B cell (primary cell): ENCODE results near the gene TSFM. TPM values are rescaled to one million over a fixed set of nuclear protein-coding genes. Genes with fewer than 3 reads are reported as not detected.

Experiments used
- ATAC-seq: fragments of 200-7000 bp; cut with Tn5 transposase; one replicate; pipeline ENCODE4 v1.10.0; 2021; ENCODE audit warnings: low read depth, mild to moderate bottlenecking, moderate number of reproducible peaks, moderate library complexity
- CTCF ChIA-PET: fragments of 350-600 bp; sonication (Branson Sonifier 250); formaldehyde crosslinking; loops from one replicate; lab custom pipeline; 2021; ENCODE audit warnings: antibody characterized with exemption, inconsistent platforms; lab: Charles Lee
- POLR2A ChIA-PET: fragments of 350-600 bp; sonication (Branson Sonifier 250); formaldehyde crosslinking; loops from one replicate; lab custom pipeline; 2021; ENCODE audit warnings: antibody characterized with exemption; lab: Charles Lee
- DNase-seq: peaks from one replicate; pipeline ENCODE4 v3.0.0; 2013
- H2AFZ ChIP-seq: 2 replicates; pipeline ENCODE4 v1.6.1; 2012; ENCODE audit warnings: mild to moderate bottlenecking, low read depth, low read length; ENCODE audit not compliant: insufficient read depth, poor library complexity, severe bottlenecking
- H3K27ac ChIP-seq, 2 donors: 1 replicate in 1 of 2; 2 replicates in 1 of 2; pipeline ENCODE4 v1.5.1; 2012 to 2013; ENCODE audit warnings: low read length in 2 of 2, mild to moderate bottlenecking in 2 of 2, moderate library complexity in 1 of 2
- H3K27me3 ChIP-seq, 4 experiments: fragments of 200-600 bp in 1 of 4; sonication (generic) in 1 of 4; replicated peaks in 1 of 4; 1 replicate in 2 of 4; 2 replicates in 2 of 4; pipeline versions ENCODE4 v1.6.1 to v1.7.0; 2013 to 2016; ENCODE audit warnings: low read length in 3 of 4, mild to moderate bottlenecking in 2 of 4, mixed read lengths in 1 of 4, moderate library complexity in 1 of 4; ENCODE audit not compliant: insufficient read depth in 4 of 4, control insufficient read depth in 3 of 4; ENCODE audit errors: control extremely low read depth in 1 of 4
- H3K36me3 ChIP-seq, 2 experiments: replicated peaks in 1 of 2; 1 replicate in 1 of 2; 2 replicates in 1 of 2; pipeline versions ENCODE4 v1.6.1 to v1.7.1; 2013; ENCODE audit warnings: low read length in 1 of 2; ENCODE audit not compliant: insufficient read depth in 2 of 2, control insufficient read depth in 1 of 2; ENCODE audit errors: control extremely low read depth in 1 of 2, extremely low read depth in 1 of 2
- H3K4me1 ChIP-seq, 2 donors: fragments of 200-600 bp in 1 of 2; sonication (generic) in 1 of 2; 1 replicate in 1 of 2; 2 replicates in 1 of 2; pipeline versions ENCODE4 v1.5.1 to v1.6.1; 2013 to 2017; ENCODE audit warnings: low read length in 2 of 2; ENCODE audit not compliant: control insufficient read depth in 2 of 2, insufficient read depth in 2 of 2
- H3K4me2 ChIP-seq: replicated peaks from 2 replicates; pipeline ENCODE3; 2012; ENCODE audit warnings: mild to moderate bottlenecking, low read depth, low read length; ENCODE audit not compliant: poor library complexity, severe bottlenecking
- H3K4me3 ChIP-seq, 5 experiments: fragments of 200-600 bp in 1 of 5; sonication (generic) in 1 of 5; 1 replicate in 3 of 5; 2 replicates in 2 of 5; pipeline versions ENCODE4 v1.5.1 to v1.7.0; 2011 to 2016; ENCODE audit warnings: low read length in 4 of 5, mild to moderate bottlenecking in 4 of 5, low read depth in 2 of 5, control low read depth in 1 of 5, moderate library complexity in 1 of 5; ENCODE audit not compliant: insufficient read depth in 1 of 5; ENCODE audit errors: control extremely low read depth in 1 of 5, extremely low read depth in 1 of 5
- H3K79me2 ChIP-seq: fragments of 200-600 bp; sonication (generic); one replicate; pipeline ENCODE4 v1.6.0; 2016; ENCODE audit warnings: low read length; ENCODE audit not compliant: control insufficient read depth, insufficient read depth
- H3K9ac ChIP-seq: fragments of 200-600 bp; sonication (generic); 2 replicates; pipeline ENCODE4 v1.6.1; 2017; ENCODE audit warnings: mild to moderate bottlenecking, low read length, moderate library complexity
- H3K9me3 ChIP-seq, 3 donors: one replicate each; pipeline versions ENCODE4 v1.6.1 to v1.7.1; 2013; ENCODE audit warnings: low read length in 2 of 3; ENCODE audit not compliant: control insufficient read depth in 2 of 3, insufficient read depth in 1 of 3; ENCODE audit errors: control extremely low read depth in 1 of 3
- H4K20me1 ChIP-seq: 2 replicates; pipeline ENCODE4 v1.6.0; 2012; ENCODE audit warnings: mild to moderate bottlenecking, low read length; ENCODE audit not compliant: insufficient read depth, control insufficient read depth, poor library complexity, severe bottlenecking
- H3K27ac Mint-ChIP-seq: one replicate; pipeline ENCODE4 v1.8.0; 2021; ENCODE audit warnings: mixed read lengths
- H3K27me3 Mint-ChIP-seq: one replicate; pipeline ENCODE4 v1.8.0; 2021; ENCODE audit warnings: mixed read lengths
- H3K4me1 Mint-ChIP-seq: one replicate; pipeline ENCODE4 v1.8.0; 2021; ENCODE audit warnings: mixed read lengths
- H3K4me3 Mint-ChIP-seq: one replicate; pipeline ENCODE4 v1.8.0; 2021; ENCODE audit warnings: mixed read lengths
- H3K9me3 Mint-ChIP-seq: one replicate; pipeline ENCODE4 v1.8.0; 2022; ENCODE audit warnings: mixed read lengths; ENCODE audit not compliant: insufficient read depth
- CTCF ChIP-seq: fragments of 200-600 bp; IDR thresholded peaks from one replicate; pipeline ENCODE4 v1.8.0; 2022; ENCODE audit warnings: antibody characterized with exemption, mild to moderate bottlenecking
- EZH2 ChIP-seq: IDR thresholded peaks from 2 replicates; pipeline ENCODE4 v1.6.1; 2012; ENCODE audit warnings: borderline replicate concordance, low read depth, mild to moderate bottlenecking, moderate library complexity, low read length; ENCODE audit not compliant: insufficient read depth, poor library complexity, severe bottlenecking
- WGBS: methylation state at CpG from one replicate; pipeline ENCODE4 v1.1.5; 2013; ENCODE audit warnings: missing lambda C conversion rate; ENCODE audit not compliant: insufficient coverage; 5-methylcytosine and 5-hydroxymethylcytosine counted together
- intact Hi-C: fragments of 100-400 bp; cut with micrococcal nuclease; formaldehyde crosslinking; loops from one replicate; pipeline ENCODE4 v1.10.0; 2022
- polyA plus RNA-seq: library from polyadenylated mRNA; depleted of rRNA; stranded (reverse); fragments of >200 nt; gene quantifications from 2 replicates; pipeline ENCODE4 v1.2.3, GENCODE V29; 2012
- total RNA-seq, 2 donors: library from RNA; stranded (reverse); fragments of 120-200 nt in 1 of 2; gene quantifications; 1 replicate in 1 of 2; 2 replicates in 1 of 2; pipeline versions ENCODE4 v1.2.3 to v1.2.4, GENCODE V29; 2013 to 2022

Gene TSFM
- total and polyA plus RNA-seq, 2 donors (not counting 1 experiment from before 2014, with no cell fraction given), result 5.6 to 20.9 TPM

- DNase-seq (peak; percentile 47), ATAC-seq (peak; percentile 22)
- peak overlapping the region; percentile 64 for H3K9ac ChIP-seq
- H3K9me3 ChIP-seq, result peaks cover 0 to 13% (median 0%) of the 10 kb centered on the region in 3 donors
- peaks cover 30% of the 10 kb centered on the region for H4K20me1 ChIP-seq
- H3K27me3 Mint-ChIP-seq, result peaks cover 24% of the 10 kb centered on the region
- POLR2A ChIA-PET, result interaction anchor here (0.6 to 1.1 kb wide), 2 partner anchors 10 to 269 kb away, joined by 4 read pairs; no protein-coding TSS in a partner anchor
- peaks cover 0 to 8% of the 10 kb centered on the region in 2 experiments for H3K36me3 ChIP-seq
- H3K9me3 Mint-ChIP-seq, result no peaks in the 10 kb centered on the region
- H3K79me2 ChIP-seq, result peaks cover 30% of the 10 kb centered on the region
- H3K4me1 Mint-ChIP-seq, result peaks cover 33% of the 10 kb centered on the region
- H3K27ac ChIP-seq, result no peak overlapping the region
- TF ChIP-seq CTCF (no peak), EZH2 (no peak)
- peak overlapping the region; percentile 87 for H3K4me2 ChIP-seq
- CTCF ChIA-PET, result interaction anchor here (0.5 to 3.0 kb wide), 9 partner anchors 9 to 139 kb away, joined by 3 to 37 read pairs (median 4); partner anchors contain the start of genes CDK4 and TSFM
- H3K4me3 Mint-ChIP-seq, result peak overlapping the region; percentile 93
- no peak overlapping the region for H3K27ac Mint-ChIP-seq
- H2AFZ ChIP-seq, result peak overlapping the region; percentile 77
- peaks cover 29 to 32% of the 10 kb centered on the region in 2 donors for H3K4me1 ChIP-seq
- intact Hi-C loops, result loop anchor here (1.0 kb wide), 1 partner anchor 10 kb away; no protein-coding TSS in a partner anchor
- WGBS, result 6% methylated on average over 31 of the region's 40 CpGs
- peaks cover 0 to 38% (median 26%) of the 10 kb centered on the region in 4 experiments for H3K27me3 ChIP-seq
- H3K4me3 ChIP-seq, result peak overlapping the region in 4 of 5 experiments; percentile 48 to 63 (median 58)
Observed at GRCh38 chr12:57765698-57766463, 16.7 kb upstream of the TSFM start.
